CD4-positive, alpha-beta T cell treated with Interleukin-1 beta for 1 hour (primary cell): ENCODE data around the gene HABP2.

Source experiments
- DNase-seq, 2 donors: peaks; one replicate each; pipeline ENCODE4 v3.0.0-alpha.2; 2020 to 2022

HABP2 gene

DNA sequence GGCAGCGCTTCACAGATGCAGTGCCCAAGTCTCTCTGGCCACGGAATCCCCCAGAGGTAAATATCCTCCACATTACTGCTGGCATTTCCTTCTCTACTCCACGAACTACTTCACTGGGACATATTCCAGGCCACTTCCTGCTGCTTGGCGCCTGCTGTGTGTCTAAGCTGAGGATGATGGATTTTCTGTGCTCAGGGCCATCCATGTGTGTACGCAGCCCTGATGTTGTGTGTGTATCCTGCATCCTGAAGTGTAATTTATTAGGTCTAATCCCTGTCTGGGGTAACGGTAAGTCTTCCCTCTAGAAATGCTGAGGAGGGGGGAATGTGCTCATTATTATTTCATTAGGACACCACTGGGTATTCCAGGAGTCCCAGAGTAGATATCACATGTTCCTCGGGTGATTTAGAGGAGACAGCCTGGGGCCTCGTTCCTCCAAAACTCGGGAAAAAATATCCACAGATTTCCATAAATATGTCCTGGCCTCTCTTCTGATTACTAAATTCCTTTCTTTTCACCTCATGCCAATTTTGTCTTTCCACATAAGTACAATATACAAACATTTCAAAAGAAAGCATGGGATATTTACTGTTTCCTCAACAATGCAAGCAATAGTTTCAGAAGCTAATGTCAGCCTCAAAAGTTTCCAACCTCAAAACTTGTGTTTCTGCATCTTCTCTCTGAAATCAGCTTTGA lies 25.5 kb upstream of the HABP2 start:
- no peak for DNase-seq

DNA sequence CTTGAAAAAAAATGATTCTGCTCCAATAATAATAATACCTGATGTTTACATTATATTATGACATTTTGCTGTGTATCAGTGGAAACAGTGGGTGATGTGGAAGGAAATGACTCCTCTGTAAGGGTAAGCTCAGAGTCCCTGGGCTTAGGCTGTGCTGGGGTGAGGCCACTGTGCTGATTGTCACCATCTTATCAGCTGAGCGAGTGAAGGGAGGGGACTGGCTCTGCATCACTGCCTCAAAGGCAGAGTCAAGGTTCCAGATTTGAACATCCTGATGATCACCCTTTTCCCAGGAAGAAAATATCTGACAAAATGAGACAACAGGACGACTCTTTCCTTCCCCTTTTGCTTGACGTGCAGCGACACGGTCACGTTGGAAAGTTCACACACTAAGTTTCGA lies 24.0 kb upstream of the HABP2 start:
- no peak for DNase-seq

DNA sequence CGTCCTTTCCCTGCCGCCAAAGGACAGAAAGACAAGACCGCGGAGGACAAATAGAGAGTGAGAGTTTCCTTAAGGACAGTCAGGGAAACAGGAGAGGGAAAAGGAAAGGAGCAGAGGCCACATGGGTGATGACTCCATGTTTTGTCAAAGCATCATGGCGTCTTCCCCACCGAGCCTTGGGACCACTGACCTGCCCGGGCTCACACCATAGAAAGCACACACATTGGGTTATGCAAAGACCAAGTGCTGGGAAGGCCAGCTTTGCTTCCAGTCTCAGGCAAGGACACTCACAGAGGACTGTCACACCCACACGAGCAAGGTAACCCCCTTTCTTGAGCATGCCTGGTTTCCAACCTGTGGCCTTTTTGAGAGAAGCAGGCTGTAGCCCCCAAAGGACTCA lies 23.3 kb upstream of the HABP2 start:
- DNase-seq, result no peak

DNA sequence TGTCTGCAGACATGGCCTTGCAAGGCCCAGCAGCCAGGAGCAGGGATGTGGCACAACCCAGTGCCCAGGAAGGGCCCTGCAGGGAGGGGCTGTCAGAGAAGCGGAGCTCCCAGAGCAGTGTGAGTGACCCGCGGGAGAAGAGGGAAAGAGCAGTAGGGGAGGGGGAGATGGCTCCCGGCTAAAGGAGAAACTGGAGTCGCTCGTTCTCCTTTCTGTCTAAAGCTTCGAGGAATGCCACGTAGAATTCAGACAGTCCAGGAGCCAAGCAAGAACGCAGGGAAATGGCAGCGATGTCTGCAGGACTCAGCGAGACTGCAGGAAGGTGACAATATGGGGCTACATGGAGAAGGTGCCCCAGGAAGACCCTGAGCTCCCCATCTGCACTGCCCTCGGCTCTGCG lies 22.4 kb upstream of the HABP2 start:
- no peak for DNase-seq

DNA sequence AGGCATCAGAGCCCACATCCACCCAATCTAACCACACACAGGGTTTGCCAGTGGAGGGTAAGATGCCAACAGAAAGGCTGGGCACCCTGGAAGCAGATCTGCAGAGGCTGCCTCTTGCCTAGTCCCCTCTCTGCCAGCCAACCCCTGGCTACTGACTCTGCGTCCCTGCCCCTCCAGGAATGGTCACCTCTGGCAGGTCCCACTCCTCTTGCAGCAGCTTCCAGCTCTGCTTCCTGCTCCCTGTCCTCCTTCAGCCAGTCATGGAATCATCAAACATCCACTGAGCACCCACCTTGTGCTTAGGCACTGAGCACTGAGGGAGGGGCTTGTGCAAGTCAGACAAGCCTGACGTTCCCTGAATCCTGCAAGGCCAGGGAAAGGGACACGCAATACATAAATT lies 20.1 kb upstream of the HABP2 start:
- DNase-seq, result no peak

DNA sequence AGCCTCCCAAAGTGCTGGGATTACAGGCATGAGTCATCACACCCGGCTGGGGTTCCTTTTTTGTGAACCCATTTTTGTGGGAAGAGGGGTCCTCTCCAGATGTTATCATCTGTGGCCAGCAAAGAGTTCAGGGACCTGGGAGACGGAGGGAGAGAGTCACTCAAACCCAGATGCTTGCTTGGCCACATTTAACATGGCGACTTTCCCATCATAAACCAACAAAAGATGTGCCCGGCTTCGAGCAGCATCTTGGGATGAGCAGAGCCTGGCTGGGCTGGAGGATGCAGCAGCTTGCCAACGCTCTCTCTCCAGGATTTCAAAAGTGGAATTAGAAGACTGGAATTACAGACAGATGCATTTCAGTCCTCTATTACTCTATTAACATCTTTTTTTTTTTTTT lies 19.1 kb upstream of the HABP2 start:
- no peak for DNase-seq

DNA sequence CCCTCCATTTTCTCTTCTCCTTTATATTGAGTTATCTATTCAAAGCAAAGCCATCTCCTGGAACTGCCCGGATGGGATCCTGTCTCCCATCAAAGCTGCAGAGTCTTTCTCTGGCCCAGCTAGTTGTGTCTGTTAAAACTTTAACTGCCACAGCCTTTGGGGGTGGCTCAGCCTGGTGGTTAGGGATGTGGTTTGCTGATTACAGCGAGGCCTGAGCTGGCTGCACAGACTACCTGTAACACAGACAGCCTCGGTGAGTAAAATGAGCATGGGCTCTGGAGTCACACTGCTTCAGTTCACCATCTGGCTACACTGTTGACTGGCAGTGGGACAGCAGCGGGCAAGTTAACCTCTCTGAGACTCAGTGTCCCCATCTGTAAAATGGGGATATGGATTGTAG lies 18.4 kb upstream of the HABP2 start:
- DNase-seq, result no peak

DNA sequence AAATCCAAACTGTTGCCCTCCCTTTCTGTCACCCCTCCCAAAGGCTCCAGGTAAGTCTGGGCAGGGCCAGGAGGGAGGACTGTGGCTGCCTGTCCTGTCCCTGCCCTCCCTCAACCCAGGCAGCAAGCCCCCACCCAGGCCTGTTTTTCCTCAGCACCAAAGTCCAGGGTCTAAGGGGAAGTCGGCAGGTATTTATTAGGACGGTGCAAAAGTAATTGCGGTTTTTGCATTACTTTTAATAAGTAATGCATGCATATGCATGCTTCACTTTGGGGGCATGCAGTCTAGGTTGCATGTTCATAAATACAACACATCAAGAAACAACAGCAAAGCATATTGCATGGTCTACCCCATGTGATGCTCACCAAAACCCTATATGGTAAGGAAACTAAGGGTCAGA lies 15.2 kb upstream of the HABP2 start:
- DNase-seq, result no peak

DNA sequence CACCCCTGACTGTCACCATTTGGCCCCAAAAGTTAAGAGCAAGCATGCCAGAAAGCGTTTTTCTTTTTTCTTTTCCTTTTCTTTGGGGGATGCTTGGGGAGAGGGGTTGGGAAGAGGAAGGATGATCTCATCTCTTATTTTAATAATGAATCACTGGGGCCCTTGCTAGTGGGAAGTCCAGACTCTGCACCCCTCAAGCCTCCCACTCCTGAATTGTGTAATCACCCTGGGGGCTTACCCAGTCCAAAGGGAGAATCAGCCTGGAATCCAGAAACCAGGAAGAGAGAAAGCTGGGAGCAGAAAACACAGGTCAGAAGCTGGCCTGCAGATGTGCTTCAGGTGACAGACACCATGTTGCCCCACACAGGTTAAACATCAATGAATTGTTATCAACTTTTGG lies 14.7 kb upstream of the HABP2 start:
- DNase-seq, result no peak

DNA sequence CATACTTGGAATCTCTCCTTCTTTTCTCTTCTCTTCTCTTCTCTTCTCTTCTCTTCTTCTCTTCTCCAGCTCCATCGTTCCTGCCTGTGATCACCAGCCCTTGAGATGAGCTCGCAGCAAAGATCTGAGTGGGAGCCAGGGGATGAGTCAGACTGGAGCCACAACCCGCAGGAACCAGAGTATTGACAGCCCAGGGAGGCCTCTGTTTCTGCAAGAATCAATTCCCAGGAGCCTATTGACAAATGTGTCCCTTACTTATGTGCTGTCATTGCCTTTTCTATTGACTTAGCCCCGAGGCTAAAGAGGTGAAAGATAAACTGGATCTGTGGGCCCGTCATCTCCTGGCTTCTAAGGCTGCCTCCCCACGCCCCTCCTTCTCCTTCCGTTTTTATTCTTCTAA lies 13.1 kb upstream of the HABP2 start:
- no peak for DNase-seq

DNA sequence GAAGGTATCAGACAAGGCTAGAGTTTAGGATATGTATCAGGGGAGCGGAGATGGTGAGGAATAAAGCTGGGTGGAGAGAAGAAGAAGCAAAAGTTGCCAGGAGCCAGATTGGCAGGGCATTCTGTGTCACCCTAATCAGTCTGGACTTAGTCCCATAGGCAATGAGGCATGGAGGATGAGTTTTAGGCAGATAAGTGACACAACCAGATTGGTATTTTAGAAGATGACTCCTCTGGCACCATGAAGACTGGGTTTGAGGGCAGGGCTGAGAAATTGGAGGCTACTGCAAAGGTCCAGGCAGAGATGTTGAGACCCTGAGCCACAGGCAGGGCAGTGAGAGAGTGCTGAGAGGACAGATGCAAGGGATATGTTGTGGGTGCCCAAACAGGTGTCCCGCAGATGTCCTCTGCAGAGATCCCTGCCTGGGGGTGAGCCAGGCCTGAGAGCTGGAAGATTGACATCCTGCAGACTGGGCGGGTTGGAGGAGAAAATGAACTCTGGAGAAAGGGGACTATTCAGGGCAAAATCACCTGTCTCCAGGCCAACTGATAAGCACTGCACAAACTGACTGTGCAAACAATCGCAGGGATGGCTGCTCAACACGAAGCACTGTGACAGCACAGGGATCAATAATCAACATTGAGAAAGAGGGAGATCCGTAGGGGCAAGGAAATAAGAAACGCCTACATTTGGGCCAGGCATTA lies 11.9 kb upstream of the HABP2 start:
- no peak for DNase-seq

DNA sequence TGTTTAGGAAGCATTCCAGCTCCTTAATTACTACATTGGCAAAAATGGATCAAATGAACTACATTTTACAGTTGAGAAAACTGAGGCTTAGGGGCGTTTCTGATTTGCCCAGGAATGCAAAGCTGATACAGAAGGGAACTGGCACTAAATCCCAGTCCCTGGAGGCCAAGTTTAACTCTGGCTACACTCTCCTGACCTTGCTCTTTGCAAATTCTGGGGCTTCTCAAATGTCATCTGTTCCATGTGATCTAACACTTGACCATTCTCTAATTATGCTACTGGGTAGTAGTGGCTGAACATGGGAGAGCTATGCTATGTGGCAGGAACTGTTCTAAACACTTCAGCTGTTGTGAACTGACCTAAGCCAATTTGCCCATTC lies 11.3 kb upstream of the HABP2 start:
- no peak for DNase-seq

DNA sequence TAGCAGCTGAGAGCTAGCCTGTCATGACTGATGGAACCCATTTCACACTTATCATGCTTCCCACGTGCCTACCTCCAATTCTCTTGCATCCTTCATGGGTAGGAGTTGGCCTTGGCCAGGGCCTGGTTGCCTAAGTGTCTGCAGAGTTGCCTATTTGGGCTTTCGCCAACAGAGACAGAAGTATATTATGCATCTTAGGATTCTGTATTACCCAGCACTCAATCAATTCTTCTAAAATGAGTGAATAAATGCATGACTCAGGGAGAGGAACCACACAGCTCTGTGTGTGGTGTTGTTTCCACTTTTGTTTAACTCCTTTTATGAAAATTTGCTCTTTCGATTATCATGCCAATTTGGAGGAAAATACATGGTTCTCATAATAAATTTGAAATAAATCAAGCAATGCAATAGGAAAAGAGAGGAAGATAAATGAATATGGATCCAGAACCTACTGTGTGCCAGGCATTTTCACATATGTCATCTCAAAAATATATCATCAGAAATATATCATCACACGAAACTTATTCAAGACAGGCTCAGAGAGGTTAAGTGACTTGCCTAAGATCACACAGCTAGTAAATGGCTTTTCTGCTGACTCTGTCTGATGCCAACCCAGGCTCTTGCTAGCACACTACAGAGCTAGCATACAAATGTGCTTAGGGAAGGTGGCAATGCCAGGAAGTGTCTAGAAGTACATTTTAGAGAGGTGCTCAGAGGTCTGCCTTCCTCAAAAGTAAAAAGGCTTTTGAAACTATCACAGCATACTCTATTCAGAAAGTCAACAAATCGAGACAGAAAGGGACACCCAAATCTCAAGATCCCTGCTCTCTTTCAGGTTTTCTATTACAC lies 9.5 kb upstream of the HABP2 start:
- DNase-seq, result no peak

DNA sequence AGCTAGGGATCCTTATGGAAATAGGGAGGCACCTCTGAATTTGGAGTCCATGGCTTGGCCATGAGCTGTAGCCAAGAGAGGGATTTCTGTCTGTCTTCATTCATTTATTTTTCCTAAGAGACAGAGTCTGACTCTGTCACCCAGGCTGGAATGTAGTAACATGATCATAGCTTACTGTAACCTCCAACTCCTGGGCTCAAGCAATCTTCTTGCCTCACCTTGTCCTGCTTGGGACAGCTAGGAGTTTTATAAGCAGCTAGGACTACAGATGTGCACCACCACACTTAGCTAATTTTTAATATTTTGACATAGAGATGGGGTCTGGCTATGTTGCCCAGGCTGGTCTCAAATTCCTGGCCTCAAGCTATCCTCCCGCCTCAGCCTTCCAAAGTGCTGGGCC lies 8.5 kb upstream of the HABP2 start:
- DNase-seq, result no peak

DNA sequence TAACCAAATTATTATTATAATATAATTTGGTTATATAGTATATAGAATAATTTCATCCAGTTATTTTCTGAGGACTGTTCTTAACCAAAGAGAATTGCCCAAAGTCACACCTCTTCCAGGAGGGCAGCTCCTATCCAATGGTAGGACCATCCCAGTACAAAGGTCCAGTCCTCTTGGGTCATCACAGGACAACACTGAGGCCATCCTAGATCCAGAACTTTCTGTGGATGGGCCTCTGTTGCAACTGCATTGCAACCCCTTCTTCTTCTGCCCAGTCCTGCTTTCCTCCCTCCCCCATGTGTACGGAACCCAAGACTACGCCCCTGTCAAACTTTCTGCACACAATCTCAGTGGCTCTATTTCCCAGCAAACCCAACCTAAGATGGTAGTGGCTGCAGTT lies 5.4 kb upstream of the HABP2 start:
- DNase-seq, result no peak

DNA sequence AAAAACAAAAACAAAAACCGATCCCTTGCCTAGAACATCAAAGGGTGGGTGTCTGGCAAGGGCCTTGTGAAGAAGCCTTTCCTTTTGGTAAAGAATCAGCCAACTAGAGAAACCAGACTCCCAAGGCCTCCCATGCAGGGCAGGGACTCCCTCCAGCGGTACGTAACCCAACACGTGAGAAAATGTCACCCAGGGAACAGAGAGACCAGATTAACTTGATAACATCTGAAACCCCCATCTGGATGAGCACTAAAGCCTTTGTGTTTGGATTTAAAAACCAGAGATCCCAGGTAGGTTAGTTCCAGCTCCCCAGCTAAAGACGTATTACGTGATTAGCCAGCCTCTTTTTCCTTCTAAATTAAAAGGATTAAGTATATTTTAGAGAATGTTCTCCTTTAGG lies 3.0 kb upstream of the HABP2 start:
- DNase-seq, result no peak

DNA sequence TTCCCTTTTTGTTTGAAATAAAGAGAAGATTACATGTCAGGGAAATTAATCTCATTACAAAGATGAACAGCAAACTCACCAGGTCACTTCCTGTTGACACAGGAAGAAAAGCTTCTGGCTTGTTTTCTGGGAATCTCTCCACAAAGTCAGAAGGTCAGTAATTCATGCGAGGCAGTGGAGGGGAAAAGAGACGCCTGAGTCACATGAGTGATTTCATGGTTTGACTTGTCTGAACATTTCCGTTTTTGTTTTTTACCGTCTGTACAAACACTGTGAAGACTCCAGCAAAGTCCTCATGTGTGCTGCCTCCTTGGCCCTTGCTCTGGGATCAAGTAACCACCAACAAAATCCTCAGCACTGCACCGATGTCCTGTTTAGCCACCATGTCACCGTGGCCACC lies 2.5 kb upstream of the HABP2 start:
- DNase-seq, result no peak

DNA sequence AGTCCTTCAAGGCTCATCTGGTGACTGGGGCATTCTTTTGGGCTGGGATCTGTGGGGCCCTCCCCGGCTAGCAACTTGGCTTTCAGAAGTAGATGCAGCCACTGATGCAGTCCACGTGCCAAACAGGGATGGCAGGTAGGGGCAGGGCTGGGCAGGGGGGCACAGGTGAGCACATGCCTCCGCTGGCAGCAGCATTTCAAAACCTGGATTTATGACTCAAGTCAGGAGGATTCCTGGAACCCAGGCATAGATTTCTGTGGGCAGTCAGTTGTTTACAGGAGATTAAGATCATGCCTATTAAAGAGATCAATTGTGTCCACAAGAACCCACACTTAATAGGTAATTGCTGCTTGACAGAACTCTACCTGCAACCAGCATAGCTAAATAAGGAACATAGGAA lies 839 bp upstream of the HABP2 start:
- DNase-seq, result no peak

DNA sequence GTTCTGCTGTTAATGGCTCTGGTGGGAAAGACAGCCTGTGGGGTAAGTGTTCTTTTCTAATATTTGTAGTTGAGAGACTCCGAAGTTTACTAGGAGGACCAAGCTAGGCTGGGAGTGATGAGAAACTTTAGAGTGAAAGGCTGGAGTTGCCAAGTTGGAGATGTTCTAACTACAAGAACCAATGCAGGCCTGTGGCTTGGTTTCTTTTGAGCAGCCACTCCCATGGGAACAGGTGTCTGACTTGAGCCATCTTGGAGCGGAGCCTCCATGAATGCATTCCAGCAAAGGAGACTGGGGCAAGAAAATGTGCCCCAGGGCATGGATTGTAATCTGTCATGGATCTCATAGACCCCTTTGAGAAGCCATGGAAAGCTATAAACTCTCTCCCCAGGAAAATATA lies 296 bp downstream of the HABP2 start:
- DNase-seq, result no peak

DNA sequence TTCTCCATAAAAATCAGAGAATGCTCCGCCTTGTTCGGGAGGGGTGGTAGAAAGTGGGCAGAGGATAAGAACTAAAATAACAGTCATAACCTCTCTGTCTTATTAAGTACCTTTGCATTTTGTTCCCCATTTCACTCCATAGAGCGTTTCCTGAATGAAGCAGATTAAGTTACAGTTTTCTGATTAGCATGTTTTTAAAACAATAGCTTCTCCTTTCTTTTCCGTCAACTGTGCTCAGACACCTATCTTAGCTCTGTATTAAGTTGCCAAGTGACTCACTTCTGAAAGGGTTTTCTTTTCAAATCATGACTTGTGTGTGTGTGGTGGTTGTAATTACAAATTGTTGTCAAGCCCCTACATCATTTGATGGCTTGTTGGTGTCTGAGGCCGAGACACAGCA lies 1.4 kb downstream of the HABP2 start:
- DNase-seq, result no peak

DNA sequence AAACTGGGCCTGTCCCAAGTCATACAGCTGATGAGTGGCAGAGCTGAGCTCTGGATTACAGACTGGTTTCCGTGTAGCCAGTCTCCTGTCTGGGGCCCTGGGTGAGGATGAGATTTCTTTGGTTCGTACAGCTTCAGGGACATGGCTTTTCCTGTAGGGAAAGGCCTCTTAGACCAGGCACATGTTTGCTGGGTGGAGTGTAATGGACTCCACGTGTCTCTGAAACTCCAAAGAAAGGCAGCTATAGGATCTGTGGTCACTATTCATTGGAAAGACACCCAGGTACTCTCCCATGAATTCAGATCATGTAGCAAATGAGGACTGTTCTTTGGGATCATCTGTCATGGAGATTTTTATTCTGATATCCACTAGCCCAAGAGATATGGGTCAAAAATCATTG lies 2.4 kb downstream of the HABP2 start:
- DNase-seq, result no peak

DNA sequence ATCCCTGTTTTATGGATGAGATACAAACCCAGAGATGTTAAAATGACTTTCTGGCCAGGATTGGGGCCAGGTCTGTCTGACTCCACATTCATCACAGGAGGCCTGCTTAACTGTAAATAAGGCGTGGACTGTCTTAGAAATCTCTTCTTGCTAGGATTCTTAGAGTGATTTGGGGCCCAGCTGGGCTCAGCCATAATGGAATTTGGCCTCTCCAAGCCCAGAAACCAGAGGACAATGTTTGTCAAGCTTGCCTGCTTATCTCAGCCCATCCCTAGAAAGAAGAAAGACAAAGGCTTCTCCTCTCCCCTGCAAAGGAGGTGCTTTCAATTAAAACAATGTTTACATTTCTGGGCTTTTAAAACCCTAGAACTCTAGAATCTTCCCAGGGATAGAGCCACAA lies 2.9 kb downstream of the HABP2 start:
- no peak for DNase-seq

DNA sequence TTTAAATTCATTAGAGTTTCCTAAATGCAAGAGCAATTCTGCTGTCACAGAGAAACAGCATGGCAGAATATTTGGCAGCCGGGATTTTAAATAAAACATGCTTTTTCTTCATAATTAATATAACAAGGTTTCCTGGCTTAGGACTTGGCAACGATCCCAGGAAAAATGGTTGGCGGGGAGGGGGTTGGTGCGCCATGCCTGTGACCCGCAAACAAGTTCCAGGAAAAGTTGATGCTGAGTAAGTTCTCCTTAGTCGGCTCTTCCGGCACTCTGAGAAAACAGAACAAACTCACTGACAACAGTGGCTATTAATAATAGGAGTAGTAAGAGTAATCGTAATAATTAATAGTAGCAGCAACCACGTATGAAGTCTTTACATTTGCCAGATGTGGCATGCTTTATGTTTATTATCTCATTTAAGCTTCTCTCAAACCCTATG lies 4.6 kb downstream of the HABP2 start:
- no peak for DNase-seq

DNA sequence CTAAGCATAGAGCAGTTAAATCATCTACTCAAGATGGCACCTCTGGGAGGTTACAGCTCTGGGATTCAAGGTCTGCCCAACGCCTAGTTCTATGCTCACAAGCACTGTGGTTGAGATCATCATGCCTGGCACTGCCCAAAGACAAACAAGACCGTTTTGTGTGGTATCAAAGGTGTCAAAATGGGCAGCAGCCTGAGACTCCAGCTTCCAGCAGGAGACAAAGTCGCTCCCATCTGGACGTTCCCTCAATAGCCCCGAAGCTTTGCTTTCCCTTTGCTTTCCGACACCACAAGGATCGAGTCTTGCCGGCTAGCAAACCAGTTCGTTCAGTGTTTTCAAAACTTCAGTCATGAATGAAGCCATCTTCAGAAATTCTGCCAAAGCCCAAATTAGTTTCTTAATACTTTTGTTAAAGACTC lies 5.1 kb downstream of the HABP2 start:
- no peak for DNase-seq
